ENCODE measurements around the gene DIO1.

Gene DIO1

DNA sequence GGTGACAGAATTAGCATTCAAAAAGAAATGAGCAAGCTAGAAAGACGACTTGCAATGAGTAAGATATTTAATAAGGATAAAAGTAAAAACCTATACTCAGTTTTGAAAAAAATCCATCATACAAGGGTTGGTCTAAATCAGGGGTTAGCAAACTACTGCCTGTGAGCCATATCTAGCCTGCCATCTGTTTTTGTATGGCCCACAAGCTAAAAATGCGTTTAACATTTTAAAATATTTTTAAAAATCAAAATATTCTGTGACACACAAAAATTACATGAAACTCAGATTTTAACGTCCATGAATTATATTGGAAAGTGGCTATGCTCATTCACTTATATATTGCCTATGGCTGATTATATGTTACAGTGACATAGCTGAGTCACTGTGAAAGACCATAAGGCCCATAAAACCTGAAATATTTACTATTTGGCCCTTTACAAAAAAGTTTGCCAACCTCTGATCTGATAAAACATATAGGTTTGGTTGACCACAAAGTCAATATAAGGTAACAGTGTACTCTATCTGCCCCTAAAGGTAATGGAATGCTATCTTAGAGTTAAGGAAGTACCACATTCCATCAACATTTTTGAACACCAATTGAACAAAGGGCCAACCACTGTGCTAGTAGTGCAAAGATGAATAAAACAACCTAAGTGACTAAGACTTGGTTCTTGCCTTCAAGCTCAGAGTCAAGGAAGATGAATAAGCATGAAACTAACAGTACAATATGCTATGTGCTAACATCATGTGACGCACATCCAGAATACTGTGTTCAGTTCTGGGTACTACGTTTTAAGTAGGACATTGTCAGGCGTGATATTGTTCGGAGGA lies 48.4 kb downstream of the DIO1 start:
- DNase-seq (ENCODE audit: low spot score), result no peak

DNA sequence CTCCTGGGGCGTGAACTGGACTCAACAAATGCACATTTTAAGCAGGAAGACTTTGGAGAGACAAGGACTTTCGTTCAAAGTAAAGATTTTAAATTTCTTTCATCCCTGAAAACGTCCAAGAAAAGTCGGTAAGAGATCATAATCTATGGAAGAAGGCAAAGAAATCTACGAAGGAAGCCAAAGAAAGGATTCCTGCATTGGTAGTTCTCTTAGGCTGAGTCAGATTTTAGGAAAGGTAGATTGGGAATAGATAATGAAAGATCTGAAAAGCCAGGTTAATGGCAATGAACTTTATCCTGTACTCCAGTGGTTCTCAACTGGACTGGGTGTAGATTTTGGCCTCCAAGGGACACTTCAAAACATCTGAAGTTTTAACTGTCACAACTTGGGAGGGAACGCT lies 49.1 kb downstream of the DIO1 start:
- no peak for DNase-seq (ENCODE audit: low spot score)

- no peak for DNase-seq (ENCODE audit: low spot score)
Measured at GRCh38 chr1:53943490-53944043, 49.6 kb downstream of the DIO1 start.

GRCh38 chr1:53944469-53945182 lies 50.6 kb downstream of the DIO1 start:
- no peak for DNase-seq (ENCODE audit: low spot score)

DNA sequence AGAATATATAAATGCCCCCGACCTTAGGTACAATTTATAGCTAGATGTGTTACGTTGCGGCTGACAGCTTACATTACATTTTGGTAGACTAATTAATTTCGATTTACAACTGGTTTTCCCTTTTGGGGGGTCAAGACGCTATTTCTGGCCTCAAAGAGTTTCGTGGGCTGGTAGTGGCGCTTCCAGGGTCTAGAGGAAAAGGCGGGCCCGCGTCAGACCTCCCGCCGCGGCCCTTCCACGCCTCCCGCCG lies 51.1 kb downstream of the DIO1 start:
- DNase-seq (ENCODE audit: low spot score), result no peak

GRCh38 chr1:53945433-53946251 lies 51.7 kb downstream of the DIO1 start, which contains the start of gene IFT25:
IFT25 (minus strand) TSS chr1:53945699; CDS start chr1:53940082, 5,617 bp downstream.
- peak; percentile 97 for DNase-seq (ENCODE audit: low spot score)

DNA sequence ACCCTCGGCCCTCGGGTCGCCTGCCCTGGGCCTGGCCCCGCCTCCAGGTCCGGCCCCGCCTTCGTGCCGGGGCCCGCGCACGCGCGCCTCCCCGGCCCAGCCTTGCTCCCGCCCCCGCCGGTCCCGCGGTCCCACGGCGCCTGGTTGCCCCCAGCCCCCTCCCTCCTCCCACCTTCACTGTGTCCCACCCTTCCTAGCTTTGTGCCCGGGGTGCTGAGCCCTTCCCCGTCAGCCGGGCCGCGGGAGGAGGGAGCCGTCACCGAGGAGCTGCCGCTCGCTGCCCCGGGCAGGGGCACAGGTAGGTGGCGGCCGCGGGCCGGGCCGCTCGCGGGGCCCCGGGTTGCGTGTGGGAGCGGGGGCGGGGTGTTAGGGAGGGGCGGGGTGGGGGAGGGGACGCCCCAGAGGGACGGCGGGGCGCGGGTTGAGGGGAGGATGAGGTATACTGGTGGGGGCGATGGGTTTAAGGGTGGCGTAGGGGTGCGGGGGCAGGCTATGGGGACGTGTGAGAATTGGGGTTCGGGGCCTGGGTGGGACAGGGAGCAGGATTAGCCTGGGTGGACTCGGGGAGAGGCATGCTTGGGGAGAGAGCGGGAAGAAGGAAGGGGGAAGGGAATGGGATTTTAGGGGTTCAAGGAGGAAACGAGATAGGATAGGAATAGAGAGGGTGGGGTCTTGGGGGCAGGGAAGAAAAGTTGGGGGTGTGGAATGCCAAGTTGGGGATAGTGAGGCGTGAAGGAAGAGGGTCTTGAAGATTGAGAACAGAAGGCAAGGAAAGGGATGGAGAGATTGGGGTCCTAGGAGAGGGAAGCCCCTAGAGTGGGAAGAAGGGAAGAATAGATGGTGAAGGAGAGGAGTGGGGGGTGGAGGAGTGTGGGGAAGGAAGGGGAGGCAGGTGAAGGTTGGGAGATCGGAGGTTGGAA lies 52.5 kb downstream of the DIO1 start, which contains the start of gene LRRC42:
TSS of gene LRRC42 (plus strand) at position 99 of the 920 bp plus-strand sequence. CDS start 5,650 bp downstream, outside the sequence.
- no peak for DNase-seq (ENCODE audit: low spot score)

DNA sequence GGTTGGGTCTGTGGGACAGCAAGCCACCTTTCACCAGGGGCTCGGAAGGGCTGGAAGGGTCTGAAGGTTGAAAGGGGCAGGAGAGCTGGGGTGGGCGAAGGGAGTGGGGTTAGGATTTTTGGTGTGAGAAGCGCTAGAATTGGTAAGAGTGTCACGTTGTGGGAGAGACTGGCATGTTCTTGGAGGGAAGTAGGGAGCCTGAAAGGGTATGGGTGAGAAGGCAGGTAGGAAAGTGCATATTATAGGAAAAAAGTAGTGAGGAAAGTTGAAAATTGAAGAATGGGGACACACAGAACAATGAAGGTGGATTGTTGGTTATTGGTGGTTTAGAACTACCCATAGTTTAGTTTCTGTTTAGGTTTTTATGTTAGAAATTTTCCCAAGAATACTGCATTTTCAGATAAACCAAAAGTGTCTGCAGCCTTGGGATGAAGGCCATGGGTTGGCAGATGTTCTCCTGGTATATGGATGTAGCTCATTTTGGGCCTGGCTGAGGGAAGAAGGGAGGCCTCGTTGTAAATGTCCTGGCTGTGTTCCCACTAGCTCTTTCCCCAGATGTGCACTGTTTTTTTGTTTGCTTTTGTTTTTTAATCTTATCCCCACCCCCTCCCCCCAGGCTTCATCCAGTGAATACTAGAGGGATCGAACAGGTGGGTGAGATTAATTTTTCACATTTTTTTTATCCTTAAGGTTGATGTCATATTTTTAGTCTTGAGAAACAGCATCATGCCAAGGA lies 53.4 kb downstream of the DIO1 start:
- DNase-seq (ENCODE audit: low spot score), result no peak

DNA sequence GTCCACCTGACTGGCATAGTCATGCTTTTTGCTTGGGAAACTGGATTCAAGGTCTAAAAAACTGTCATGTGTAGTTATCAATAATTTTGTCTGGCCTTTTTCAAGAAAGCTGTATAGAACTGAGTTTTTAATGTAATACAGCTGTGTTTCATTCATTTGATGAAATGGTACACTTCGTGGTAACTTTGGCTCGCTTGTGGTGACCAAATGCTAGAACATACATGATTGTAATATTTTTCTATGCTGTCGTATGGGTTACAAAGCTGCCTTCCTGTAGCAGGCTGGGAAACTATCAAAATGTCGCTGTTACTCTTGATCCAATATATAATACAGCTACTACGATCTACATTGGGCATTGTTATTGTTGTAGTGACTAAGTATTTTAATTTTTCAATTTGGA lies 54.3 kb downstream of the DIO1 start:
- DNase-seq (ENCODE audit: low spot score), result no peak

- peak; percentile 32 for DNase-seq (ENCODE audit: low spot score)
Measured at GRCh38 chr1:53949023-53949990, 55.3 kb downstream of the DIO1 start.

DNA sequence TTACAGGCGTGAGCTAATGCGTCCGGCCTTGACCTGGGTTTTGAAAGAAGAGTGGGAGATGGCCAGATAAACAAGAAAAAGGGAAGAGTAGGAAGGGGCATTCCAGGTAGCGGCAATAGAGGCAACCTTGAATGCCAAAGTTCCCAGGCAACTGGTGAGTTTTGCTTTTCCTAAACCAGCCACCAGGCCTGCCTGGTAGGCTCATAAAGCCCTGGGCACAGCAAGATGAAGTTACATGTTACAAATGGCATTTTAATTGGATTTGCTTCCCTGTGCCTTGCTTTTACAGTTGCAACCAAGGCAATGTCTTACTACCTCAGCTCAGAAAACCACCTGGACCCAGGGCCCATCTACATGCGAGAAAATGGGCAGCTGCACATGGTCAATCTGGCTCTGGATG lies 57.7 kb downstream of the DIO1 start:
- DNase-seq (ENCODE audit: low spot score), result no peak

DNA sequence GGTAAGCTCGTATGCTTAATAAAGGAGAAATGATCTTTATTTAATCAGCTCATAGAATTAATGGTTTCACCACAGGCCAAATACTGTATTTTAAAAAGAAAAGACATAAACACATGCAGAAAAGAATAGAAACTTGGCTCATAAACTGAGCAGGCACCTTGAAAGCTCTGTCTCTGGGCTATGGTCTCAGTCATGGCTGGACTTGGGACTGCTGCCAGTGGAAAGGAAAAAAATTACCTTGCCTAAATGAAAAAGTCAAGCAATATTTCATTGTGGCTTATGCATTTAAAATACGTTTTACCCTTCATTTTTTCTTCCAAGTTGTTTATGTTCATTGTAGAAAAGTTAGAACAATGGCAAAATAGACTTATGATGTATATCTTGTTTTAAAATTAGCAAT lies 60.1 kb downstream of the DIO1 start:
- no peak for DNase-seq (ENCODE audit: low spot score)

- DNase-seq (ENCODE audit: low spot score), result no peak
Measured at GRCh38 chr1:53956308-53957168, 62.6 kb downstream of the DIO1 start.

- no peak for DNase-seq (ENCODE audit: low spot score)
Measured at GRCh38 chr1:53957194-53957818, 63.3 kb downstream of the DIO1 start.

DNA sequence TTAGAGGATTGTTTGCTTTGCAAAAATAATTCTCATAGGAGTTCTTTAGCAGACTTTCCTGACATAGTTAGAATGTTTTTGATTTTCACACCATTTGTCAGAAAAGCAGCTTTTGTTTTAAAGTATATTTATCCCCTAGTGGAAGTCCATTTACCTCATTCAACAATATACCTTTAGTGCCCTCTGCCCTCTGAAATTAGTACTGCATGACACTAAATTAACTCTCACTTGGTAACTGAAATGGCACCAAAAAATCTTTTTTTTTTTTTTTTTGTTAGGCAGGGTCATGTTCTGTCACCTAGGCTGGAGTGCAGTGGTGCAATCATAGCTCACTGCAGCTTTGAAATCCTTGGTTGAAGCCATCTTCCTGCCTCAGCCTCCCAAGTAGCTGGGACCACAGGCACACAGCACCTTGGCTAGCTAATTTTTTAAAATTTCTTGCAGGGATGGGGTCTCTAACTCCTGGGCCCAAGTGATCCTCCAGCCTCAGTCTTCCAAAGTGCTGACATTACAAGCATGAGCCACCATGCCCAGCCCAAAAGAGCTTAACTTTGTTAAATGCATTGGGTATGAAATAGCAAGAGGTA lies 65.8 kb downstream of the DIO1 start:
- DNase-seq (ENCODE audit: low spot score), result peak; percentile 67

Measured in hematopoietic multipotent progenitor cell treated with erythropoietin and hydrocortisone succinate and interleukin-3 and kit ligand, for 17 days (in vitro differentiated cells).